B cell (primary cell): ENCODE measurements around the gene GPX3.

Experiments
- EZH2 ChIP-seq: IDR thresholded peaks from 2 replicates; pipeline ENCODE4 v1.6.1; 2012; ENCODE audit warnings: borderline replicate concordance, low read depth, mild to moderate bottlenecking, moderate library complexity, low read length; ENCODE audit not compliant: insufficient read depth, poor library complexity, severe bottlenecking
- TF ChIP-seq, protein P1 (sequence below): fragments of 200-600 bp; IDR thresholded peaks from one replicate; pipeline ENCODE4 v1.8.0; 2022; ENCODE audit warnings: antibody characterized with exemption, mild to moderate bottlenecking

GRCh38 chr5:151051931-151052608 lies 31.7 kb downstream of the GPX3 start:
- TF ChIP-seq, protein P1, sequence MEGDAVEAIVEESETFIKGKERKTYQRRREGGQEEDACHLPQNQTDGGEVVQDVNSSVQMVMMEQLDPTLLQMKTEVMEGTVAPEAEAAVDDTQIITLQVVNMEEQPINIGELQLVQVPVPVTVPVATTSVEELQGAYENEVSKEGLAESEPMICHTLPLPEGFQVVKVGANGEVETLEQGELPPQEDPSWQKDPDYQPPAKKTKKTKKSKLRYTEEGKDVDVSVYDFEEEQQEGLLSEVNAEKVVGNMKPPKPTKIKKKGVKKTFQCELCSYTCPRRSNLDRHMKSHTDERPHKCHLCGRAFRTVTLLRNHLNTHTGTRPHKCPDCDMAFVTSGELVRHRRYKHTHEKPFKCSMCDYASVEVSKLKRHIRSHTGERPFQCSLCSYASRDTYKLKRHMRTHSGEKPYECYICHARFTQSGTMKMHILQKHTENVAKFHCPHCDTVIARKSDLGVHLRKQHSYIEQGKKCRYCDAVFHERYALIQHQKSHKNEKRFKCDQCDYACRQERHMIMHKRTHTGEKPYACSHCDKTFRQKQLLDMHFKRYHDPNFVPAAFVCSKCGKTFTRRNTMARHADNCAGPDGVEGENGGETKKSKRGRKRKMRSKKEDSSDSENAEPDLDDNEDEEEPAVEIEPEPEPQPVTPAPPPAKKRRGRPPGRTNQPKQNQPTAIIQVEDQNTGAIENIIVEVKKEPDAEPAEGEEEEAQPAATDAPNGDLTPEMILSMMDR = no peak
- TF ChIP-seq EZH2 = no peak
